Neural cell (in vitro differentiated cells): Measurements from ENCODE around the gene MCIDAS. TPM values are rescaled to one million over a fixed set of nuclear protein-coding genes. Genes with fewer than 3 reads are reported as not detected.
A peak's percentile ranks its signal among the peaks of the same experiment; 100 is the strongest.

Source experiments
- H2AFZ ChIP-seq: fragments of 200-600, 300-800 bp; sonication (generic), shearing (Covaris generic); 2 replicates; pipeline ENCODE4 v1.6.0; 2014; ENCODE audit warnings: low read depth, mild to moderate bottlenecking, antibody characterized with exemption, low read length, moderate library complexity
- H3F3A ChIP-seq: fragments of 200-600 bp; shearing (Covaris generic); 2 replicates; pipeline ENCODE4 v1.6.1; 2016; ENCODE audit warnings: mild to moderate bottlenecking, moderate library complexity, mixed read lengths, antibody characterized with exemption, low read length; ENCODE audit not compliant: insufficient read depth, poor library complexity, severe bottlenecking
- H3K27ac ChIP-seq: fragments of 200-600, 300-800 bp; sonication (generic), shearing (Covaris generic); 2 replicates; pipeline ENCODE4 v1.5.1; 2014; ENCODE audit warnings: mild to moderate bottlenecking, low read length, moderate library complexity
- H3K27me3 ChIP-seq: fragments of 300-800, 200-600 bp; sonication (generic), shearing (Covaris generic); 2 replicates; pipeline ENCODE4 v1.6.0; 2014; ENCODE audit warnings: mild to moderate bottlenecking, low read depth, low read length, moderate library complexity; ENCODE audit not compliant: insufficient read depth
- H3K36me3 ChIP-seq: fragments of 300-800, 200-600 bp; sonication (generic), shearing (Covaris generic); 2 replicates; pipeline ENCODE4 v1.5.1; 2014; ENCODE audit warnings: mild to moderate bottlenecking, antibody characterized with exemption, low read length, moderate library complexity; ENCODE audit not compliant: insufficient read depth
- H3K4me2 ChIP-seq: fragments of 300-800, 200-600 bp; sonication (generic), shearing (Covaris generic); 2 replicates; pipeline ENCODE4 v1.6.0; 2014; ENCODE audit warnings: mild to moderate bottlenecking, low read length
- H3K4me3 ChIP-seq: fragments of 300-800, 200-600 bp; sonication (generic), shearing (Covaris generic); 2 replicates; pipeline ENCODE4 v1.5.1; 2014; ENCODE audit warnings: mild to moderate bottlenecking, low read length, moderate library complexity
- H3K79me2 ChIP-seq: fragments of 200-600 bp; shearing (Covaris generic); replicated peaks from 2 replicates; pipeline ENCODE4 v1.6.0; 2014; ENCODE audit warnings: mild to moderate bottlenecking, low read length, moderate library complexity; ENCODE audit not compliant: insufficient read depth
- H3K9ac ChIP-seq: fragments of 300-800, 200-600 bp; sonication (generic), shearing (Covaris generic); 2 replicates; pipeline ENCODE4 v1.6.1; 2016; ENCODE audit warnings: mild to moderate bottlenecking, low read length, mixed read lengths
- H3K9me2 ChIP-seq: fragments of 200-600 bp; shearing (Covaris generic); 2 replicates; pipeline ENCODE4 v1.6.1; 2016; ENCODE audit warnings: mild to moderate bottlenecking, low read length, mixed read lengths; ENCODE audit not compliant: insufficient read depth
- H3K9me3 ChIP-seq: fragments of 200-600, 300-800 bp; sonication (generic), shearing (Covaris generic); 2 replicates; pipeline ENCODE4 v1.6.1; 2016; ENCODE audit warnings: mild to moderate bottlenecking, mixed run types, low read length, moderate library complexity, mixed read lengths
- H4K20me1 ChIP-seq: fragments of 200-600 bp; shearing (Covaris generic); 2 replicates; pipeline ENCODE4 v1.6.1; 2016; ENCODE audit warnings: mild to moderate bottlenecking, mixed run types; ENCODE audit not compliant: insufficient read depth
- CTCF ChIP-seq: fragments of 450-650 bp; IDR thresholded peaks from 2 replicates; pipeline ENCODE4 v1.5.1; 2014; ENCODE audit warnings: antibody characterized with exemption, mild to moderate bottlenecking, moderate library complexity; ENCODE audit not compliant: poor library complexity, severe bottlenecking
- EP300 ChIP-seq: fragments of 450-650 bp; conservative IDR thresholded peaks from 2 replicates; pipeline ENCODE4 v1.6.1; 2014; ENCODE audit warnings: antibody characterized with exemption, mild to moderate bottlenecking, moderate library complexity; ENCODE audit not compliant: poor library complexity, severe bottlenecking
- EZH2 ChIP-seq: fragments of 200-600, 300-800 bp; shearing (Covaris generic), sonication (generic); IDR thresholded peaks from 2 replicates; pipeline ENCODE4 v1.6.1; 2014; ENCODE audit warnings: antibody characterized with exemption, low read length, borderline replicate concordance, mild to moderate bottlenecking; ENCODE audit not compliant: insufficient read depth, poor library complexity, severe bottlenecking
- MXI1 ChIP-seq: fragments of 450-650 bp; conservative IDR thresholded peaks from 2 replicates; pipeline ENCODE4 v1.6.1; 2014; ENCODE audit warnings: antibody characterized with exemption, mild to moderate bottlenecking; ENCODE audit not compliant: poor library complexity, severe bottlenecking
- POLR2AphosphoS5 ChIP-seq: IDR thresholded peaks from 2 replicates; pipeline ENCODE4 v1.6.1; 2012
- RAD21 ChIP-seq: fragments of 450-650 bp; conservative IDR thresholded peaks from 2 replicates; pipeline ENCODE4 v1.6.1; 2014; ENCODE audit warnings: antibody characterized with exemption, mild to moderate bottlenecking, moderate library complexity
- REST ChIP-seq: IDR thresholded peaks from 2 replicates; pipeline ENCODE4 v1.6.1; 2012; ENCODE audit warnings: borderline replicate concordance
- SMC3 ChIP-seq: fragments of 450-650 bp; conservative IDR thresholded peaks from 2 replicates; pipeline ENCODE4 v1.6.1; 2014; ENCODE audit warnings: antibody characterized with exemption, mild to moderate bottlenecking, moderate library complexity; ENCODE audit not compliant: poor library complexity
- TAF1 ChIP-seq: IDR thresholded peaks from 2 replicates; pipeline ENCODE4 v1.6.1; 2012; ENCODE audit warnings: low read depth
- polyA plus RNA-seq: library from polyadenylated mRNA; depleted of rRNA; stranded (reverse); fragments of >200 nt; gene quantifications from 2 replicates; pipeline ENCODE4 v1.2.3, GENCODE V29; 2014

MCIDAS gene
- polyA plus RNA-seq, 1 donor from 2014 or later = not detected

- Histone ChIP-seq H3K79me2 (no peaks in the 10 kb centered on the region), H3K27ac (no peak overlapping the region), H3K36me3 (no peaks in the 10 kb centered on the region), H3F3A (no peaks in the 10 kb centered on the region), H3K4me2 (no peak overlapping the region), H3K27me3 (peaks cover 100% of the 10 kb centered on the region), H3K9me2 (no peaks in the 10 kb centered on the region), H4K20me1 (no peaks in the 10 kb centered on the region), H3K9me3 (peaks cover 3% of the 10 kb centered on the region), H2AFZ (no peak overlapping the region), H3K9ac (no peak overlapping the region), H3K4me3 (no peak overlapping the region)
- TF ChIP-seq SMC3 = no peak
- TF ChIP-seq TAF1 = no peak
- TF ChIP-seq EP300 = no peak
- TF ChIP-seq MXI1 = no peak
- TF ChIP-seq EZH2 = no peak
- no peak for TF ChIP-seq RAD21
- no peak for TF ChIP-seq CTCF
- no peak for TF ChIP-seq REST
- TF ChIP-seq POLR2AphosphoS5 = no peak
Observed at GRCh38 chr5:55223812-55224240, 3.3 kb downstream of the MCIDAS start.

GRCh38 chr5:55222985-55223811 lies 3.9 kb downstream of the MCIDAS start:
- peaks cover 3% of the 10 kb centered on the region for H3K9me3 ChIP-seq
- no peak overlapping the region for H3K27ac ChIP-seq
- no peak overlapping the region for H3K9ac ChIP-seq
- peaks cover 100% of the 10 kb centered on the region for H3K27me3 ChIP-seq
- TF ChIP-seq SMC3 = no peak
- TF ChIP-seq RAD21 = no peak
- no peak for TF ChIP-seq REST
- TF ChIP-seq CTCF = no peak
- peak; percentile 35 for TF ChIP-seq EZH2
- no peak for TF ChIP-seq TAF1
- TF ChIP-seq POLR2AphosphoS5 = peak; percentile 63
- no peak for TF ChIP-seq MXI1
- no peak for TF ChIP-seq EP300
- H2AFZ ChIP-seq = no peak overlapping the region
- H3K79me2 ChIP-seq = no peaks in the 10 kb centered on the region
- no peaks in the 10 kb centered on the region for H3K36me3 ChIP-seq
- no peaks in the 10 kb centered on the region for H3F3A ChIP-seq
- H4K20me1 ChIP-seq = no peaks in the 10 kb centered on the region
- no peaks in the 10 kb centered on the region for H3K9me2 ChIP-seq
- no peak overlapping the region for H3K4me2 ChIP-seq
- peak overlapping the region; percentile 48 for H3K4me3 ChIP-seq
